Astrocyte (in vitro differentiated cells and primary cell): ENCODE measurements around the gene ATG2B. TPM values are rescaled to one million over a fixed set of nuclear protein-coding genes. Genes with fewer than 3 reads are reported as not detected.

ENCODE experiments used
- DNase-seq: peaks from one replicate; pipeline ENCODE4 v3.0.0-alpha.2; 2010; ENCODE audit warnings: low read depth
- FAIRE-seq: peaks from 2 replicates; lab custom pipeline; 2011; peaks lifted over from hg19 to GRCh38; lab: Jason Lieb, UNC
- H2AFZ ChIP-seq: 2 replicates; pipeline ENCODE4 v1.6.0; 2012; ENCODE audit warnings: low read depth, low read length, inconsistent platforms
- H3K27ac ChIP-seq: 2 replicates; pipeline ENCODE4 v1.5.1; 2011; ENCODE audit warnings: low read depth, low read length, inconsistent platforms
- H3K27me3 ChIP-seq: 2 replicates; pipeline ENCODE4 v1.6.0; 2011; ENCODE audit warnings: low read length, inconsistent platforms; ENCODE audit not compliant: insufficient read depth
- H3K36me3 ChIP-seq: 2 replicates; pipeline ENCODE4 v1.5.1; 2011; ENCODE audit warnings: low read length, inconsistent platforms; ENCODE audit not compliant: insufficient read depth
- H3K4me1 ChIP-seq: 2 replicates; pipeline ENCODE4 v1.5.1; 2011; ENCODE audit warnings: low read length, inconsistent platforms; ENCODE audit not compliant: insufficient read depth
- H3K4me2 ChIP-seq: 2 replicates; pipeline ENCODE4 v1.6.0; 2012; ENCODE audit warnings: low read length, inconsistent platforms
- H3K4me3 ChIP-seq: 2 replicates; pipeline ENCODE4 v1.5.1; 2011; ENCODE audit warnings: low read depth, mild to moderate bottlenecking, low read length, inconsistent platforms; ENCODE audit not compliant: insufficient read depth
- H3K79me2 ChIP-seq: 2 replicates; pipeline ENCODE4 v1.6.0; 2012; ENCODE audit warnings: mild to moderate bottlenecking, low read length, inconsistent platforms; ENCODE audit not compliant: insufficient read depth
- H3K9ac ChIP-seq: 2 replicates; pipeline ENCODE4 v1.6.0; 2012; ENCODE audit warnings: mild to moderate bottlenecking, low read length, inconsistent platforms
- H3K9me3 ChIP-seq: 2 replicates; pipeline ENCODE4 v1.5.1; 2012; ENCODE audit warnings: low read depth, mild to moderate bottlenecking, low read length, inconsistent platforms; ENCODE audit not compliant: insufficient read depth
- H4K20me1 ChIP-seq: 2 replicates; pipeline ENCODE4 v1.6.0; 2012; ENCODE audit warnings: low read length, inconsistent platforms; ENCODE audit not compliant: insufficient read depth
- H3K27ac Mint-ChIP-seq: one replicate; pipeline ENCODE4 v1.8.0; 2021; ENCODE audit warnings: mild to moderate bottlenecking, mixed read lengths; ENCODE audit not compliant: unreplicated experiment
- H3K27me3 Mint-ChIP-seq: one replicate; pipeline ENCODE4 v1.8.0; 2021; ENCODE audit warnings: low read depth, mixed read lengths; ENCODE audit not compliant: unreplicated experiment
- H3K36me3 Mint-ChIP-seq: one replicate; pipeline ENCODE4 v1.8.0; 2021; ENCODE audit warnings: low read depth, mixed read lengths; ENCODE audit not compliant: unreplicated experiment
- H3K4me1 Mint-ChIP-seq: one replicate; pipeline ENCODE4 v1.8.0; 2021; ENCODE audit warnings: low read depth, mixed read lengths; ENCODE audit not compliant: unreplicated experiment
- H3K4me3 Mint-ChIP-seq: one replicate; pipeline ENCODE4 v1.8.0; 2021; ENCODE audit warnings: mild to moderate bottlenecking, moderate library complexity, mixed read lengths; ENCODE audit not compliant: unreplicated experiment
- H3K9me3 Mint-ChIP-seq: one replicate; pipeline ENCODE4 v1.8.0; 2021; ENCODE audit warnings: mild to moderate bottlenecking, mixed read lengths; ENCODE audit not compliant: unreplicated experiment
- CTCF ChIP-seq: IDR thresholded peaks from 2 replicates; pipeline ENCODE4 v1.5.1; 2011; ENCODE audit warnings: low read depth, mild to moderate bottlenecking, inconsistent platforms, low read length, moderate library complexity; ENCODE audit not compliant: insufficient read depth
- EZH2 ChIP-seq: IDR thresholded peaks from 2 replicates; pipeline ENCODE4 v1.6.1; 2012; ENCODE audit warnings: mild to moderate bottlenecking, low read length, inconsistent platforms; ENCODE audit not compliant: insufficient read depth
- total RNA-seq: library from RNA; stranded (reverse); gene quantifications from 2 replicates; pipeline ENCODE4 v1.2.1, GENCODE V29; 2021

Gene ATG2B
- total RNA-seq, 1 donor from 2014 or later = 14.2 TPM

GRCh38 chr14:96243785-96244184, 119.4 kb downstream of the ATG2B start:
- H3K9ac ChIP-seq = no peak overlapping the region
- FAIRE-seq (no peak), DNase-seq (no peak)
- peaks cover 9% of the 10 kb centered on the region for H3K4me1 ChIP-seq
- H3K4me3 ChIP-seq = no peak overlapping the region
- Mint-ChIP-seq H3K9me3 (peaks cover 11% of the 10 kb centered on the region), H3K4me3 (no peak overlapping the region), H3K4me1 (peaks cover 15% of the 10 kb centered on the region), H3K27me3 (peaks cover 33% of the 10 kb centered on the region), H3K36me3 (peaks cover 4% of the 10 kb centered on the region), H3K27ac (no peak overlapping the region)
- no peaks in the 10 kb centered on the region for H3K27me3 ChIP-seq
- H3K36me3 ChIP-seq = no peaks in the 10 kb centered on the region
- no peak overlapping the region for H3K27ac ChIP-seq
- H4K20me1 ChIP-seq = no peaks in the 10 kb centered on the region
- no peaks in the 10 kb centered on the region for H3K9me3 ChIP-seq
- no peak overlapping the region for H2AFZ ChIP-seq
- H3K4me2 ChIP-seq = no peak overlapping the region
- TF ChIP-seq CTCF (no peak), EZH2 (no peak)
- H3K79me2 ChIP-seq = no peaks in the 10 kb centered on the region

GRCh38 chr14:96242126-96242525, 121.0 kb downstream of the ATG2B start:
- Histone ChIP-seq H3K79me2 (no peaks in the 10 kb centered on the region), H3K27ac (no peak overlapping the region), H3K9ac (no peak overlapping the region), H3K36me3 (no peaks in the 10 kb centered on the region), H4K20me1 (no peaks in the 10 kb centered on the region), H3K4me3 (no peak overlapping the region), H3K4me1 (peaks cover 9% of the 10 kb centered on the region), H3K4me2 (no peak overlapping the region), H3K9me3 (no peaks in the 10 kb centered on the region), H2AFZ (no peak overlapping the region), H3K27me3 (no peaks in the 10 kb centered on the region)
- FAIRE-seq = no peak
- H3K27ac Mint-ChIP-seq = no peak overlapping the region
- peaks cover 4% of the 10 kb centered on the region for H3K36me3 Mint-ChIP-seq
- TF ChIP-seq CTCF = no peak
- no peak for TF ChIP-seq EZH2
- H3K4me1 Mint-ChIP-seq = peaks cover 13% of the 10 kb centered on the region
- peaks cover 11% of the 10 kb centered on the region for H3K9me3 Mint-ChIP-seq
- no peak for DNase-seq
- H3K27me3 Mint-ChIP-seq = peaks cover 34% of the 10 kb centered on the region
- H3K4me3 Mint-ChIP-seq = no peak overlapping the region

GRCh38 chr14:96240641-96241040, 122.5 kb downstream of the ATG2B start:
- Mint-ChIP-seq H3K36me3 (peaks cover 5% of the 10 kb centered on the region), H3K9me3 (peaks cover 11% of the 10 kb centered on the region), H3K27me3 (peaks cover 34% of the 10 kb centered on the region), H3K27ac (no peak overlapping the region), H3K4me1 (peaks cover under 1% of the 10 kb centered on the region), H3K4me3 (no peak overlapping the region)
- DNase-seq = no peak
- Histone ChIP-seq H3K27me3 (no peaks in the 10 kb centered on the region), H3K4me3 (no peak overlapping the region), H3K79me2 (no peaks in the 10 kb centered on the region), H3K36me3 (no peaks in the 10 kb centered on the region), H3K9me3 (no peaks in the 10 kb centered on the region), H3K27ac (no peak overlapping the region), H4K20me1 (no peaks in the 10 kb centered on the region), H3K9ac (no peak overlapping the region), H3K4me1 (no peaks in the 10 kb centered on the region), H3K4me2 (no peak overlapping the region), H2AFZ (no peak overlapping the region)
- TF ChIP-seq CTCF (no peak), EZH2 (no peak)
- no peak for FAIRE-seq
